Measurements from ENCODE around the gene CCNY. TPM values are rescaled to one million over a fixed set of nuclear protein-coding genes. Genes with fewer than 3 reads are reported as not detected.

CCNY gene
- total RNA-seq, 1 donor from 2014 or later = 61.5 TPM

DNA sequence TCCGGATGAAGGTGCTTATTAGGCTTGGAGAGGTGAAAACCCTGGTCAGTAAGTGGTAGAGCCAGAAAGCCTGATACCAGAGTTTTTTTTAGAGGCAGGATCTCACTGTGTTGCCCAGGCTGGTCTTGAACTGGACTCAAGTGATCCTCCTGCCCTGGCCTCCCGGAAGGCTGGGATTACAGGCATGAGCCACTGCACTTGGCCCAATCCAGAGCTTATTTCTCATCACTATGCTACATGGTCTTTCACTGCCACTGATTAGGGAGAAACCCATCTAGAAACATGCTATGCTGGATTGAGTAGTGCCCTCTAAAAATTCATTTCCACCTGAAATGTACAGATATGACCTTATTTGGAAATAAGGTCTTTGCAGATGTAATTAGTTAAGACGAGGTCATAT is 240.4 kb downstream of the CCNY start:
- intact Hi-C loops (cut with micrococcal nuclease) = no loop called here

DNA sequence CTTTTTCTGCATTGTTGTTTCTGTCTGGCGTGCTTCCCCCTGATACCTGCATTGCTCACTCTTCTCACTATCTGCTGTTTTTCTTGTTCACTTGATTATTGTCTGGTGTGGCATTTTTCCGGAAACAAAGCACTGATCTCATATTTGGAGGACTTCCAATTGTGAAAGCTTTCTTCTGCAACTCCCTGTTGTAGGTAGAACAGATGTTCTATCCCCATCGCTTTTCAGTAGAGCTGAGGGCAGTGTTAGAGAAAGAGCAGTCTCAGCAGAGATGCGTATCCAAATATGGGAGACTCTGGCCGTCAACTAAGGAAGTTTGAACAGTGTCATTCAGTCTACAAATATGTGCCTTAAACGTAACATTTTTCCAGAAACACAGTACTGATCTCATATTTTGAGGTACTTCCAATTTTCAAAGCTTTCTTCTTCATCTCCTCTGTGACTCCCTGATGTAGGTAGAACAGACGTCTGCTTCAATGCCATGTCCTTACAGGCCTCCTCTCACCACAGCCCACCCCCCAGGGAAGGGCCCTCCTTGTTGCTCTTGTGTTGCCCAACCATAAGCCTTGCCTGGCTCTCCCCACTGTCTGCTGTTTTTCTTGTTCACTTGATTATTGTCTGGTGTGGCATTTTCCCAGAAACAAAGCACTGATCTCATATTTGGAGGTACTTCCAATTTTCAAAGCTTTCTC is 241.8 kb downstream of the CCNY start:
- intact Hi-C loops (cut with micrococcal nuclease) = no loop called here

- intact Hi-C loops (cut with micrococcal nuclease) = no loop called here
These were observed 242.3 kb downstream of the CCNY start for GRCh38 chr10:35578618-35578956.

DNA sequence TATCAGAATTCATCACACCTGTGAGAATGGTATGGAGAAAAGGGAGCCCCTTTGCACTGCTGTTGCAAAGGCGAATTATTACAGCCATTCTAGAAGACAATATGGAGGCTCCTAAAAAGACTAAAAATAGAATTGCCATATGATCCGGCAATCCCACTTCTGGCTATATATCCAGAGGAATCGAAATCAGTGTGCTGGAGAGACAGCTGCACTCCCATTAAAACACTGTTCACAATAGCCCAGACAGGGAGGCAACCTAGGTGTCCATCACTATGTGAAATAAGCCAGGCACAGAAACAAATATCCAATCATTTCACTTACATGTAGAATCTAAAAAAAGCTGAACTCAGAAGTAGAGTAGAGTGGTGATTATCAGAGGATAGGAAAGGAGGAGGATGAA is 242.8 kb downstream of the CCNY start:
- intact Hi-C loops (cut with micrococcal nuclease) = no loop called here

DNA sequence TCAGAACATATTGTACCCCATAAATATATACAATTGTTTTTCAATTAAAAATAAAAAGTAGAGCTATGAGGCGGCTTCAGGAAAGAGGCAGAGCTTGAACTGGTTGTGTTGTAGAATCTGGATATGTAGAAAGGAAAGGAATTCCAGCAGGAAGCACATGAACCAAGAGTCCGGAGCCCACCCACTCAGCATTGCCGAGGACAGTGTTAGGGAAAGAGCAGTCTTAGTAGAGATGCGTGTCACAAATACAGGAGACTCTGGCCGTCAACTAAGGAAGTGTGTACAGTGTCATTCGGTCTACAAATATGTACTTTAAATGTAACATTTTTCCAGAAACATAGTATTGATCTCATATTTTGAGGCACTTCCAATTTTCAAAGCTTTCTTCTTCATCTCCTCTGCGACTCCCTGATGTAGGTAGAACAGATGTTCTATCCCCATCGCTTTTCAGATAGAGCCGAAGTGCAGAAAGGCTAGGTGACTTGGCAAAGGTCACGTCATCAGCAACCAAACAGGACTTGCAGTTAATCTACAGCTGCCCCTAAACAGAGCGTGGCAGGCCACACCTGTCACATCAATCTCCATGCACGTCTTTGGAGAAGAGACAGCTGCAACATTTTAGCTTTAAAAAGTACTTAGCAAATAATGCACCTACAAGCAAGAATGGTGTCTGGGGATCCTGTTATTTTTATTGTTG is 243.6 kb downstream of the CCNY start:
- intact Hi-C loops (cut with micrococcal nuclease) = no loop called here

GRCh38 chr10:35580423-35580770 is 244.1 kb downstream of the CCNY start:
- intact Hi-C loops (cut with micrococcal nuclease) = no loop called here

DNA sequence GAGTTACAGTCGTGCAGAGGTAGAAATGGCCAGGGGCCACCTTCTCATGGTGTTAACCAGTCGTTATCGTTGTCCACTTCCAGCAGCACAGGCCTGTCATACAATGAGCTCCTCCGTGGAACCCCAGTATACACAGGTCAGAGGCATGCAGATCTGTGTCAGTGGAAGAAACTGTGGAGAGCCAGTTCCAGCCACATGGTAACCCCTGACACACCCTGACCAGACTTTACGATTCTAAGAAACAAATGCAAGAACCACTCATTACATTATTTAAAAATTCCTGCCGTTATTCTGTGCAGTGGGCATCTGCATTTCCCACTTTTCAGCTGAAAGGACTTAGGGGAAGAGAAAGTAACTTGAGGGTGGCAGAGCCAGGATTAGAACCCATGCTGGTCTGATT is 245.3 kb downstream of the CCNY start:
- intact Hi-C loops (cut with micrococcal nuclease) = no loop called here

DNA sequence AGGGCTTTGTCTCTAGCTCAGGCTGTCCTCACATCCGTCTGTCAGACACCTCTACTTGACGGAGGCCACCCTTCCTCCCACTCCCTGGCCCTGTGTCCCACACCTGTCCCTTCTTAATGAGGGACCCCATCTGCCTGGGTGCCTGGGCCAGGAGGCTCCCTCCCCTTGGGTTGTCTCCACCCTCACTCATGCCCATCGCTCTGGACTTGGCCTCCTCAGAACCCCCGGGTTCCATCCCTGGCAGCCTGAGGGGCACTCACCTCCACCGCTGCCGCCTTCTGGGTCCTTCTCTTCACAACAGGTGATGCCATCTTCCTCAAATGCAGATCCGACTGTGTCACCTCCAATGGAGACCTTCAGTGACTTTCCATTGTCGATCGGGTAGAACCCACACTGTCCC is 248.6 kb downstream of the CCNY start:
- intact Hi-C loops (cut with micrococcal nuclease) = no loop called here

DNA sequence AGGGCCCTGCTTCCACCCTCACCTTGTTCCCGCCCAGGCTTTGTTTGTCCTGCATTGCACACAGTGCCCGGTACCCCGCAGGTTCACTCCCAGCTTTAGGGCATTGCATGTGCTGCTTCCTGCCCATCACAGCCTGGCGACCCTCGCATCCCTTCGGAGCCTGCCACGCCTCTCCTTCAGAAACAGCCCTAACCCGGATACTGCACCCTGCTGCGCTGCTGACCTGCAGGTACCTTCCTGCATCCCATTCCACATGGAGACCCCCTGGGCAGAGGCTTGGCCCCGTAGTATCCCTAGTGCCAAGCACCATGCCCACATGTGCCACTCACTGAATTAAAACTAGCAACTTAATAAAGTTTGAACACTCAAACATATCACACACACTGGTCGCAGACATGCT is 249.0 kb downstream of the CCNY start:
- intact Hi-C loops (cut with micrococcal nuclease) = no loop called here

DNA sequence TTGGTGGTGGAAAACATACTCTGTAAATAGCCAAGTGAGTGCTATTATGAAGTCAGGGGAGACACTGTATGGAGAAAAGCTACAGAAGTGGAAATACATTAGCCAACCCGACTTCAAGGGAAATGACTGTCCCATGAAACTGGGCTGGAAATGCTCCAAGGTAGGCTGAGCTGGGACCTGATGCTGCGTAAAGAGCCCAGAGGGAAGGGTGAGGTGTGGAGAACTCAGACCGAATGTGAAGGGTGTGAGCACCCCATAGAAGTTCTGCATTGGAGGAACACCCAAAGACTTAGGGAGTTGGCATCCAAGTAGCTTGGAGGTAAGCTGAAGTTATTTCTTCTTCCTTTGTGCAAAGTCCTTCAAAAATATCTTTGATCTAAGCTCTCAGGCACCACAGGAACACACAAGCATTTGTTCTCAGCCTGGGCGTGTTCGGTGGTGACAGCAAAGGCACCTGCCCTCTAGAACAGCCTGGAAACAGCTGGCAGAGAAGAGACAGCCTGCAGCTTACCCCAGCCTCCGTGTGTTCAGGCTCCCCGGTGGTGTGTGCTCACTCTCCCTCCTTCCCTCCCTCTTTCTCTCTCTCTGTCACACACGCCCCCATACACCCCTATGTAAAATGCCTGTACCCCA is 249.7 kb downstream of the CCNY start:
- intact Hi-C loops (cut with micrococcal nuclease) = no loop called here

GRCh38 chr10:35588836-35589235 is 252.5 kb downstream of the CCNY start:
- intact Hi-C loops (cut with micrococcal nuclease) = no loop called here

GRCh38 chr10:35592441-35592840 is 256.1 kb downstream of the CCNY start:
- intact Hi-C loops (cut with micrococcal nuclease) = no loop called here

- intact Hi-C loops (cut with micrococcal nuclease) = no loop called here
These were observed 258.1 kb downstream of the CCNY start for GRCh38 chr10:35594115-35595079.

GRCh38 chr10:35595106-35595505 is 258.8 kb downstream of the CCNY start:
- intact Hi-C loops (cut with micrococcal nuclease) = no loop called here

DNA sequence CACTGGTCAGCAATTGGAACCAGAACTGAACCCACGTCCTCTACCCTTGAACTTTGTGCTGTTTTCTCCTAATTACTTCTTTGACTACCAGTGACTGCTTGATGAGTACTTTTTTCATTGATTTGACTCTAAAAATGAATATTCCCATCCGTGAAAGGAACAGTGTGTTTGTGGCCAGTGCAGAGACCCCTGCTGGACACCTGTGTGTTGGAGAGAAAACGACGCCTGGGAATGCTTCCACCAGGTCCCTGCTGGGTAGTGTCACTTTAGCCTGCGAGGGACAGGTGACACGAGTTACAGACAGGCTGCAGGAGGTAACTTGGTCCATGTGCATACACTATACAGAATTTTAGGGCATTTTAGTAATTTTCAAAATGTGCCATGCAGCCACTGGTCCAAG is 262.1 kb downstream of the CCNY start:
- intact Hi-C loops (cut with micrococcal nuclease) = no loop called here

GRCh38 chr10:35600193-35600592 is 263.9 kb downstream of the CCNY start:
- intact Hi-C loops (cut with micrococcal nuclease) = no loop called here

- intact Hi-C loops (cut with micrococcal nuclease) = no loop called here
These were observed 268.9 kb downstream of the CCNY start, which contains the start of gene GJD4 for GRCh38 chr10:35605191-35605590. Gene GJD4 (plus strand): TSS chr10:35605341. CDS start chr10:35605568, 227 bp downstream.

DNA sequence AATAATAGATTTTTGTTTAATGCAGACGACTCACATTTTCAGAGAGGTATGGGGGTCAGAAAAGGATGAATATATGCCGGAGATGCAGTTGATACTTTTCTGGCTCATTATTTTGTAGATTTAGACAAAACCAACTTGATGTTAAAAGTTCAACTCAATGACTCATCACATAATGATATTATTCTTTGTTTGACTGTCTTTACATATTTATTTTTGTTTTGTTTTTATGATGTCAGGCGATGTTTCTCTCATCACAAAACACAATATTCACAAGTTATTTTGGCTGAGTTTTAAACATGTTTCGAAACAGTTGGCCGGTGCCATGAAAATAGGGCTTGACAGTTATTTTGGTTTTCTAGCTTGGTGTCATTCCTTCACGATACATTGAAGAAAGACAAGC is 270.1 kb downstream of the CCNY start:
- intact Hi-C loops (cut with micrococcal nuclease) = no loop called here

DNA sequence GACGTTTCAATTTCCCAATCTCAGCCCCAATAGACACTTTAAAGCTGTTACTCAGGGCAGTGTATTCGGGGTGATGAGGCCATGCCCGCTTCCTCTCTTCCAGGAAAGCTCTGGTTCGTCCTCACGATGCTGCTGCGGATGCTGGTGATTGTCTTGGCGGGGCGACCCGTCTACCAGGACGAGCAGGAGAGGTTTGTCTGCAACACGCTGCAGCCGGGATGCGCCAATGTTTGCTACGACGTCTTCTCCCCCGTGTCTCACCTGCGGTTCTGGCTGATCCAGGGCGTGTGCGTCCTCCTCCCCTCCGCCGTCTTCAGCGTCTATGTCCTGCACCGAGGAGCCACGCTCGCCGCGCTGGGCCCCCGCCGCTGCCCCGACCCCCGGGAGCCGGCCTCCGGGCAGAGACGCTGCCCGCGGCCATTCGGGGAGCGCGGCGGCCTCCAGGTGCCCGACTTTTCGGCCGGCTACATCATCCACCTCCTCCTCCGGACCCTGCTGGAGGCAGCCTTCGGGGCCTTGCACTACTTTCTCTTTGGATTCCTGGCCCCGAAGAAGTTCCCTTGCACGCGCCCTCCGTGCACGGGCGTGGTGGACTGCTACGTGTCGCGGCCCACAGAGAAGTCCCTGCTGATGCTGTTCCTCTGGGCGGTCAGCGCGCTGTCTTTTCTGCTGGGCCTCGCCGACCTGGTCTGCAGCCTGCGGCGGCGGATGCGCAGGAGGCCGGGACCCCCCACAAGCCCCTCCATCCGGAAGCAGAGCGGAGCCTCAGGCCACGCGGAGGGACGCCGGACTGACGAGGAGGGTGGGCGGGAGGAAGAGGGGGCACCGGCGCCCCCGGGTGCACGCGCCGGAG is 271.4 kb downstream of the CCNY start:
- intact Hi-C loops (cut with micrococcal nuclease) = no loop called here

DNA sequence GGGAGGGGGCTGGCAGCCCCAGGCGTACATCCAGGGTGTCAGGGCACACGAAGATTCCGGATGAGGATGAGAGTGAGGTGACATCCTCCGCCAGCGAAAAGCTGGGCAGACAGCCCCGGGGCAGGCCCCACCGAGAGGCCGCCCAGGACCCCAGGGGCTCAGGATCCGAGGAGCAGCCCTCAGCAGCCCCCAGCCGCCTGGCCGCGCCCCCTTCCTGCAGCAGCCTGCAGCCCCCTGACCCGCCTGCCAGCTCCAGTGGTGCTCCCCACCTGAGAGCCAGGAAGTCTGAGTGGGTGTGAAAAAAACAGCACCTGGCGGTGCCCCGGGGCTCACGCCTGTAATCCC is 272.0 kb downstream of the CCNY start:
- intact Hi-C loops (cut with micrococcal nuclease) = no loop called here

DNA sequence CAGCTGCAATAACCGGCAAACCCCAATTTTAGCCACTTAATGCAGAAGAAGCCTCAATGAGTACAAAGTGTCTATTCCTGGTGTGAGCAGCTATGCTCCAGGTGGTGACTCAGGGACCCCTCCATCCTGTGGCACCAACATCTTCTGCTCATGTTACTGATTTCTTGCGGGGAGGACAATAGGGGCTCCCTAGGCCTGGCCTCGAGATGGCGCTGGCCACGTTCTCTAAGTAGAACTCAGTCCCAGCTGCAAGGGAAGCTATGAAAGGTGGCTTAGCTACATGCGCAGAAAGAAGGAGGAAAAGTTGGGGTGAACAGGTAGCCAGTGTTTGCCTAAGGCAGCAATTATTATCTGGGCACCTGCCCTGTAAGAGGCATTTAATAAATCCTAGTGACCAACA is 275.4 kb downstream of the CCNY start:
- intact Hi-C loops (cut with micrococcal nuclease) = no loop called here

Measured in T-helper 1 cell treated with Interleukin-12 subunit alpha and Interleukin-12 subunit beta and Interleukin-4 antibody, amounts not matched to agents 30 ng/mL and 1 ng/mL, for 36 hours (primary cell).